Caco-2 (cell line): Measurements from ENCODE around the gene PRSS33. TPM values are rescaled to one million over a fixed set of nuclear protein-coding genes. Genes with fewer than 3 reads are reported as not detected.
A peak's percentile ranks its signal among the peaks of the same experiment; 100 is the strongest.

Source experiments
- BruUV-seq: library from RNA; stranded (reverse); fragments of 400-500 nt; replicated peaks from 2 replicates; lab custom pipeline; 2021; lab: Mats Ljungman, UMichigan
- CTCF ChIA-PET: fragments of 300-600 bp; sonication (Branson Sonifier 250); formaldehyde crosslinking; loops from one replicate; lab custom pipeline; 2022; ENCODE audit warnings: antibody characterized with exemption; lab: Charles Lee
- POLR2A ChIA-PET: fragments of 300-600 bp; sonication (Branson Sonifier 250); formaldehyde crosslinking; loops from one replicate; lab custom pipeline; 2022; ENCODE audit warnings: antibody characterized with exemption; lab: Charles Lee
- DNase-seq, 2 experiments: peaks; one replicate each; pipeline versions ENCODE4 v3.0.0 to v3.0.0-alpha.2; 2020 to 2022
- H3K27me3 ChIP-seq: replicated peaks from 2 replicates; pipeline ENCODE4 v1.6.0; 2011; ENCODE audit warnings: low read length; ENCODE audit not compliant: control insufficient read depth, insufficient read depth
- H3K36me3 ChIP-seq: 2 replicates; pipeline ENCODE4 v1.5.1; 2011; ENCODE audit warnings: low read length; ENCODE audit not compliant: control insufficient read depth, insufficient read depth
- H3K4me1 ChIP-seq: fragments of 250-450 bp; sonication (Bioruptor Pico); 2 replicates; pipeline ENCODE4 v1.5.1; 2020; ENCODE audit warnings: mild to moderate bottlenecking
- H3K4me3 ChIP-seq: 2 replicates; pipeline ENCODE4 v1.5.1; 2011; ENCODE audit warnings: low read depth, mild to moderate bottlenecking, control low read depth, low read length
- H3K9me3 ChIP-seq: fragments of 250-450 bp; sonication (Bioruptor Pico); 2 replicates; pipeline ENCODE4 v1.5.1; 2020; ENCODE audit warnings: mild to moderate bottlenecking, moderate library complexity
- H3K27ac Mint-ChIP-seq: one replicate; pipeline ENCODE4 v1.8.0; 2022; ENCODE audit warnings: mixed read lengths; ENCODE audit not compliant: unreplicated experiment
- H3K27me3 Mint-ChIP-seq: one replicate; pipeline ENCODE4 v1.8.0; 2022; ENCODE audit warnings: mixed read lengths; ENCODE audit not compliant: insufficient read depth, unreplicated experiment
- H3K36me3 Mint-ChIP-seq: one replicate; pipeline ENCODE4 v1.8.0; 2022; ENCODE audit warnings: mild to moderate bottlenecking, mixed read lengths; ENCODE audit not compliant: insufficient read depth, unreplicated experiment
- H3K4me1 Mint-ChIP-seq: one replicate; pipeline ENCODE4 v1.8.0; 2022; ENCODE audit warnings: low read depth, mixed read lengths; ENCODE audit not compliant: unreplicated experiment
- H3K4me3 Mint-ChIP-seq: one replicate; pipeline ENCODE4 v1.8.0; 2022; ENCODE audit warnings: mild to moderate bottlenecking, moderate library complexity, mixed read lengths; ENCODE audit not compliant: unreplicated experiment
- H3K9me3 Mint-ChIP-seq: one replicate; pipeline ENCODE4 v1.8.0; 2022; ENCODE audit warnings: mixed read lengths; ENCODE audit not compliant: unreplicated experiment
- CTCF ChIP-seq, 2 experiments: fragments of 200-600 bp in 1 of 2; IDR thresholded peaks; 1 replicate in 1 of 2; 2 replicates in 1 of 2; pipeline versions ENCODE4 v1.5.1 to v1.8.0; 2011 to 2022; ENCODE audit warnings: antibody characterized with exemption in 1 of 2, control low read depth in 1 of 2, inconsistent platforms in 1 of 2, low read depth in 1 of 2, low read length in 1 of 2, mild to moderate bottlenecking in 1 of 2, moderate library complexity in 1 of 2; ENCODE audit not compliant: insufficient read depth in 1 of 2, severe bottlenecking in 1 of 2, unreplicated experiment in 1 of 2
- intact Hi-C: fragments of 100-400 bp; cut with micrococcal nuclease; formaldehyde crosslinking; loops from one replicate; pipeline ENCODE4 v1.10.0; 2022; ENCODE audit not compliant: unreplicated experiment
- total RNA-seq: library from RNA; stranded (reverse); gene quantifications from 2 replicates; pipeline ENCODE4 v1.2.3, GENCODE V29; 2022

The PRSS33 gene
- total RNA-seq, 1 experiment from 2014 or later = not detected

- H3K36me3 Mint-ChIP-seq = peaks cover 45% of the 10 kb centered on the region
- peak overlapping the region; percentile 76 for H3K4me3 ChIP-seq
- DNase-seq = no peak
- H3K27me3 ChIP-seq = no peaks in the 10 kb centered on the region
- peak overlapping the region; percentile 89 for H3K4me3 Mint-ChIP-seq
- BruUV-seq = TSS peak; percentile 9
- intact Hi-C loops = no loop called here
- peaks cover 15% of the 10 kb centered on the region for H3K4me1 ChIP-seq
- H3K9me3 ChIP-seq = no peaks in the 10 kb centered on the region
- H3K9me3 Mint-ChIP-seq = no peaks in the 10 kb centered on the region
- H3K27ac Mint-ChIP-seq = peak overlapping the region; percentile 92
- POLR2A ChIA-PET = interaction anchor here (0.9 to 1.3 kb wide), 3 partner anchors 8 to 25 kb away, joined by 4 to 8 read pairs (median 8); partner anchors contain the start of gene SRRM2
- peaks cover 3% of the 10 kb centered on the region for H3K36me3 ChIP-seq
- CTCF ChIA-PET = interaction anchor here (1.0 kb wide), 1 partner anchor 91 kb away, joined by 4 read pairs; no protein-coding TSS in a partner anchor
- TF ChIP-seq CTCF (IDR thresholded peaks at IDR 0.05; ENCODE audit: insufficient read depth in 1 of 2, low read depth in 1 of 2, low read length in 1 of 2, severe bottlenecking in 1 of 2, unreplicated experiment in 1 of 2) = no peak
- no peaks in the 10 kb centered on the region for H3K27me3 Mint-ChIP-seq
- peaks cover 6% of the 10 kb centered on the region for H3K4me1 Mint-ChIP-seq
Observed at GRCh38 chr16:2776500-2777139, 10.7 kb downstream of the PRSS33 start.

DNA sequence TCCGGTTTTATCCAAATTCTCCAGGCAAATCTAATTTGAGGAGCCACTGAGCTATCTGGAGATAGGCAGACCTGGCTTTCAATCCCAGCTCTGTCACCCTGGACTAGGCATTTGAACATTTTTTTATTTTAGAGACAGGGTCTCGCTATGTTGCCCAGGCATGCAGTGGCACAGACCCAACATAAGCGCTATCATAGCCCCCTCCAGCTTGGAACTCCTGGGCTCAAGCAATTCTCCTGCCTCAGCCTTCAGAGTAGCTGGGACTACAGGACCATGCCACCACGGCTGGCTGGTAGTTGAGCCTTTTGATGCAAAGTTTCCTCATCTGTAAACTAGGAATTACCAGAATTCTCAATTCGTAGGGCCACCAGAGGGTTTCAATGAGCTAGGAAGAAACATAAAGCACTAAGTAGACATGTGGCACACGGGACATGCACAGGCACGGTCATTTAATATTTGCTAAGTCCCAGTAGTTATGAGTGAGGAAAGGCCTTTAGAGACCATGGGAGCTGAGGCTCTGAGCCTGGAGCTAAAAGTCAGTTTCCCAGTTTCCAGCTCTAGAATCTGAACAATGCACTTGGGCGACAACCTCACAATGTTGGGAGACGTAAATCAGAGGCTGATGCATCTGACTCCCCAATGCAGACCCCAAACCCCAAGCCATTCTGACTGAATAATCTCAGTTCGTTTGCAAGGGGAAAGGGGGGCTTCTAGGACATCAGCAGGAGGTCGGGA lies 11.4 kb downstream of the PRSS33 start:
- no TSS peak for BruUV-seq
- POLR2A ChIA-PET = interaction anchor here (0.9 to 1.3 kb wide), 2 partner anchors 8 to 24 kb away, joined by 4 to 8 read pairs; partner anchors contain the start of gene SRRM2

More for the DNA sequence above, 11.4 kb downstream of the PRSS33 start:
- Histone ChIP-seq H3K4me1 (peaks cover 15% of the 10 kb centered on the region), H3K4me3 (peak overlapping the region; percentile 76), H3K27me3 (no peaks in the 10 kb centered on the region), H3K9me3 (no peaks in the 10 kb centered on the region), H3K36me3 (peaks cover 3% of the 10 kb centered on the region)
- no peaks in the 10 kb centered on the region for H3K27me3 Mint-ChIP-seq
- intact Hi-C loops = no loop called here
- CTCF ChIA-PET = interaction anchor here (1.0 kb wide), 1 partner anchor 92 kb away, joined by 4 read pairs; no protein-coding TSS in a partner anchor
- peak overlapping the region; percentile 92 for H3K27ac Mint-ChIP-seq
- H3K36me3 Mint-ChIP-seq = peaks cover 52% of the 10 kb centered on the region
- no peak for TF ChIP-seq CTCF (IDR thresholded peaks at IDR 0.05; ENCODE audit: insufficient read depth in 1 of 2, low read depth in 1 of 2, low read length in 1 of 2, severe bottlenecking in 1 of 2, unreplicated experiment in 1 of 2)
- H3K4me3 Mint-ChIP-seq = peak overlapping the region; percentile 89
- no peaks in the 10 kb centered on the region for H3K9me3 Mint-ChIP-seq
- DNase-seq = no peak
- peaks cover 6% of the 10 kb centered on the region for H3K4me1 Mint-ChIP-seq
